H9 (cell line): ENCODE data around the gene CDR2L. TPM values are rescaled to one million over a fixed set of nuclear protein-coding genes. Genes with fewer than 3 reads are reported as not detected.
A peak's percentile ranks its signal among the peaks of the same experiment; 100 is the strongest.

Experiments
- DNase-seq: peaks from one replicate; pipeline ENCODE4 v3.0.0-alpha.2; 2017
- H2AFZ ChIP-seq: one replicate; pipeline ENCODE4 v1.6.1; 2013; ENCODE audit warnings: mild to moderate bottlenecking, low read length, control low read depth, moderate library complexity
- H2AK5ac ChIP-seq: 2 replicates; pipeline ENCODE4 v1.6.1; 2013; ENCODE audit warnings: low read length, control low read depth, mixed read lengths; ENCODE audit not compliant: insufficient read length
- H2BK120ac ChIP-seq: one replicate; pipeline ENCODE4 v1.6.1; 2013; ENCODE audit warnings: low read depth, mild to moderate bottlenecking, low read length, control low read depth, inconsistent platforms; ENCODE audit not compliant: poor library complexity, severe bottlenecking
- H2BK12ac ChIP-seq: 2 replicates; pipeline ENCODE4 v1.6.1; 2013; ENCODE audit warnings: low read length, control low read depth, mixed read lengths, low read depth; ENCODE audit not compliant: insufficient read length
- H2BK15ac ChIP-seq: 2 replicates; pipeline ENCODE4 v1.6.1; 2013; ENCODE audit warnings: low read depth, low read length, control low read depth
- H2BK20ac ChIP-seq: one replicate; pipeline ENCODE4 v1.6.1; 2013; ENCODE audit warnings: low read depth, mild to moderate bottlenecking, low read length, control low read depth, inconsistent platforms; ENCODE audit not compliant: poor library complexity, severe bottlenecking
- H2BK5ac ChIP-seq: 2 replicates; pipeline ENCODE4 v1.6.1; 2013; ENCODE audit warnings: low read length, control low read depth, mixed read lengths; ENCODE audit not compliant: insufficient read length
- H3K14ac ChIP-seq: 2 replicates; pipeline ENCODE4 v1.6.1; 2013; ENCODE audit warnings: low read length, control low read depth; ENCODE audit not compliant: insufficient read depth
- H3K18ac ChIP-seq: 2 replicates; pipeline ENCODE4 v1.6.1; 2013; ENCODE audit warnings: low read depth, mild to moderate bottlenecking, mixed read lengths, low read length, control low read depth; ENCODE audit not compliant: insufficient read length
- H3K23ac ChIP-seq: 2 replicates; pipeline ENCODE4 v1.6.1; 2013; ENCODE audit warnings: low read length, control low read depth, mixed read lengths, low read depth; ENCODE audit not compliant: insufficient read length
- H3K23me2 ChIP-seq: 2 replicates; pipeline ENCODE4 v1.6.1; 2013; ENCODE audit warnings: low read depth, mild to moderate bottlenecking, mixed read lengths, low read length, control low read depth; ENCODE audit not compliant: insufficient read length, poor library complexity, severe bottlenecking
- H3K27ac ChIP-seq: 2 replicates; pipeline ENCODE4 v1.5.1; 2013; ENCODE audit warnings: low read length, control low read depth, mixed read lengths, low read depth; ENCODE audit not compliant: insufficient read length
- H3K27me3 ChIP-seq: 2 replicates; pipeline ENCODE4 v1.6.1; 2013; ENCODE audit warnings: low read length, control low read depth, inconsistent platforms; ENCODE audit not compliant: insufficient read depth
- H3K4ac ChIP-seq: 2 replicates; pipeline ENCODE4 v1.6.1; 2013; ENCODE audit warnings: low read depth, mild to moderate bottlenecking, control low read depth, inconsistent platforms, low read length, moderate library complexity
- H3K4me1 ChIP-seq: 2 replicates; pipeline ENCODE4 v1.6.1; 2013; ENCODE audit warnings: low read length, control low read depth, inconsistent platforms; ENCODE audit not compliant: insufficient read depth
- H3K4me2 ChIP-seq: 2 replicates; pipeline ENCODE4 v1.6.1; 2013; ENCODE audit warnings: low read length, control low read depth, mixed read lengths; ENCODE audit not compliant: insufficient read length, insufficient read depth
- H3K56ac ChIP-seq: 2 replicates; pipeline ENCODE4 v1.6.1; 2013; ENCODE audit warnings: low read depth, mild to moderate bottlenecking, mixed read lengths, low read length, control low read depth; ENCODE audit not compliant: insufficient read length
- H3K79me1 ChIP-seq: 2 replicates; pipeline ENCODE4 v1.6.1; 2013; ENCODE audit warnings: low read depth, mild to moderate bottlenecking, moderate library complexity, low read length, control low read depth, inconsistent platforms; ENCODE audit not compliant: insufficient read depth, poor library complexity, severe bottlenecking
- H3K79me2 ChIP-seq: 2 replicates; pipeline ENCODE4 v1.6.1; 2013; ENCODE audit warnings: low read length, control low read depth, inconsistent platforms; ENCODE audit not compliant: insufficient read depth
- H3K9ac ChIP-seq: 2 replicates; pipeline ENCODE4 v1.6.1; 2013; ENCODE audit warnings: low read length, control low read depth, mixed read lengths; ENCODE audit not compliant: insufficient read length; ENCODE audit errors: extremely low read depth
- H3K9me3 ChIP-seq: one replicate; pipeline ENCODE4 v1.6.1; 2013; ENCODE audit warnings: low read depth, low read length, inconsistent platforms; ENCODE audit not compliant: control insufficient read depth
- H3T11ph ChIP-seq: one replicate; pipeline ENCODE4 v1.6.1; 2013; ENCODE audit warnings: mild to moderate bottlenecking, low read length, control low read depth, inconsistent platforms
- H4K20me1 ChIP-seq: one replicate; pipeline ENCODE4 v1.6.1; 2013; ENCODE audit not compliant: control insufficient read depth, insufficient read length, insufficient read depth
- H4K5ac ChIP-seq: 2 replicates; pipeline ENCODE4 v1.6.1; 2013; ENCODE audit warnings: low read depth, mild to moderate bottlenecking, mixed read lengths, low read length, control low read depth; ENCODE audit not compliant: insufficient read length
- H4K8ac ChIP-seq: replicated peaks from 2 replicates; pipeline ENCODE4 v1.6.1; 2013; ENCODE audit warnings: low read length, control low read depth, mixed read lengths, low read depth; ENCODE audit not compliant: insufficient read length
- H4K91ac ChIP-seq: 2 replicates; pipeline ENCODE4 v1.6.1; 2013; ENCODE audit warnings: low read depth, mild to moderate bottlenecking, moderate library complexity, mixed read lengths, low read length, control low read depth; ENCODE audit not compliant: insufficient read length
- H3K27ac Mint-ChIP-seq, 3 experiments: 2 replicates in 2 of 3; 3 replicates in 1 of 3; pipeline ENCODE4 v1.8.0; 2020 to 2021; ENCODE audit warnings: mixed read lengths in 3 of 3, mild to moderate bottlenecking in 1 of 3, moderate library complexity in 1 of 3
- H3K27me3 Mint-ChIP-seq: 2 replicates; pipeline ENCODE4 v1.8.0; 2021; ENCODE audit warnings: low read depth, mild to moderate bottlenecking, moderate library complexity, mixed read lengths
- H3K36me3 Mint-ChIP-seq, 3 experiments: 2 replicates in 2 of 3; 3 replicates in 1 of 3; pipeline ENCODE4 v1.8.0; 2020 to 2021; ENCODE audit warnings: low read depth in 3 of 3, mixed read lengths in 3 of 3; ENCODE audit not compliant: insufficient read depth in 1 of 3
- H3K4me1 Mint-ChIP-seq, 2 experiments: 2 replicates each; pipeline ENCODE4 v1.8.0; 2020; ENCODE audit warnings: mixed read lengths in 2 of 2
- H3K4me3 Mint-ChIP-seq, 2 experiments: 2 replicates in 1 of 2; 3 replicates in 1 of 2; pipeline ENCODE4 v1.8.0; 2020 to 2021; ENCODE audit warnings: mild to moderate bottlenecking in 2 of 2, mixed read lengths in 2 of 2, moderate library complexity in 1 of 2
- H3K9me3 Mint-ChIP-seq, 2 experiments: 2 replicates in 1 of 2; 3 replicates in 1 of 2; pipeline ENCODE4 v1.8.0; 2020; ENCODE audit warnings: mild to moderate bottlenecking in 2 of 2, mixed read lengths in 2 of 2, moderate library complexity in 1 of 2
- CTCF ChIP-seq: fragments of 200-600 bp; sonication (generic); conservative IDR thresholded peaks from 3 replicates; pipeline ENCODE4 v1.8.0; 2021; ENCODE audit warnings: antibody characterized with exemption, mild to moderate bottlenecking
- whole genome bisulfite sequencing: extraction: QIAGEN DNeasy Blood & Tissue Kit; methylation state at CpG from one replicate; pipeline ENCODE4 v1.1.7; 2013; ENCODE audit warnings: missing lambda C conversion rate, low lambda C conversion rate, mixed read lengths; ENCODE audit not compliant: insufficient read length; ENCODE audit errors: extremely low coverage; 5-methylcytosine and 5-hydroxymethylcytosine counted together
- total RNA-seq: library from RNA; stranded (reverse); gene quantifications from 2 replicates; pipeline ENCODE4 v1.2.1, GENCODE V29; 2021

The CDR2L gene
- total RNA-seq, 1 experiment from 2014 or later, result 23.3 TPM

DNA sequence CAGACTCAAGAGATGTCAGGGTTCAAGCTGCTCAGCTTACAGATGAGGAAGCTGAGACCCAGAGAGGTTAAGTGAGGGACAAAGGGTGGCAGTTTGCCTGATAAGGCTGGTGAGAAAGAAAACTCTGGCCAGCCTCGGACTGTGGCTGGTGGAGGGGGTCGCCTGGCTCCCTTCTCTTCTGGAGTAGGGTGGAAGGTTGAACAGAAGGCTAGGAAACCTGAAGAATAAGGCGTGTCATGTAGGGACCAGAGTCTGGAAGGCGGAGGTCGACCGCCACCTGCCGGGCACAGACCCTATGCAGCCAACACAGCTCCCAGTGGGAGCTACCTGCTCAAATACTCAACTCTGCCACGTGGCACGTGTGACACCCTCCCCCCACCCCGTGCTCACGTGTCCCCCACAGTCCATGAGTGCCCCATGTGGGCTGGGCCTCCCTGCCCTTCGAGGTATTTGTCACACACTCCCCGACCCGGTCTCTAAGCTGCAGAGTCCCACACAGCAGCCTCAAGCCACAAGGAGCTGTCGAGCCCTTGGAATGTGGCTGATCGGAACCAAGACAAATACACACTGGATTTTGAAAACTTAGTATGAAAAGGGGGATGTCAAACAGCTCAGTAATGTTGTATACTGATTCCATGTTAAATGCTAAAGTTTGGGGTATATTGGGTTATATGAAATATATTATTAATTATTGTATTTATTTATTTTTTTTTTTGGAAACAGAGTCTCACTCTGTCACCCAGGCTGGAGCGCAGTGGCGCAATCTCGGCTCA is 26.7 kb upstream of the CDR2L start:
- Histone ChIP-seq H3K9me3 (no peaks in the 10 kb centered on the region), H3K27ac (no peak overlapping the region), H4K20me1 (peaks cover 3% of the 10 kb centered on the region), H4K5ac (no peak overlapping the region), H2BK20ac (no peak overlapping the region), H3K4me1 (no peaks in the 10 kb centered on the region), H3K79me2 (no peaks in the 10 kb centered on the region), H2BK5ac (no peak overlapping the region), H3K18ac (no peak overlapping the region), H3K4ac (no peak overlapping the region), H3K9ac (no peak overlapping the region), H3K23ac (no peak overlapping the region), H2AFZ (no peak overlapping the region), H2AK5ac (no peak overlapping the region), H3K23me2 (no peaks in the 10 kb centered on the region), H3K27me3 (no peaks in the 10 kb centered on the region), H2BK120ac (no peak overlapping the region), H3K79me1 (no peaks in the 10 kb centered on the region), H3K56ac (no peak overlapping the region), H2BK12ac (no peak overlapping the region), H4K91ac (no peak overlapping the region), H4K8ac (no peak overlapping the region), H2BK15ac (no peak overlapping the region), H3K14ac (no peak overlapping the region), H3K4me2 (no peak overlapping the region), H3T11ph (no peak overlapping the region)
- peaks cover 0 to 2% (median 0%) of the 10 kb centered on the region in 3 experiments; a peak in 2 of 7 replicates for H3K36me3 Mint-ChIP-seq
- peak overlapping the region in 1 of 2 experiments; percentile 55; a peak in 1 of 5 replicates for H3K4me3 Mint-ChIP-seq
- TF ChIP-seq CTCF, result peak; percentile 86
- peaks cover 0 to 2% of the 10 kb centered on the region in 2 experiments; a peak in 1 of 5 replicates for H3K9me3 Mint-ChIP-seq
- H3K27me3 Mint-ChIP-seq, result peaks cover 30% of the 10 kb centered on the region
- WGBS, result no CpG with 5 or more reads among the region's 19 CpGs
- H3K4me1 Mint-ChIP-seq, result peaks cover 6 to 11% of the 10 kb centered on the region in 2 experiments
- H3K27ac Mint-ChIP-seq, result peak overlapping the region in 1 of 3 experiments; percentile 62; a peak in 2 of 7 replicates
- DNase-seq, result peak; percentile 93
